ENCODE results near the gene PACRG. TPM values are rescaled to one million over a fixed set of nuclear protein-coding genes. Genes with fewer than 3 reads are reported as not detected.

Gene PACRG
- polyA plus RNA-seq, 1 donor (not counting 4 experiments of a cell fraction or from before 2014, with no cell fraction given): 0.31 TPM

- H3K4me2 ChIP-seq (ENCODE audit: control insufficient read depth, extremely low read depth, insufficient read depth, low read depth, low read length): no peak overlapping the region
- H3K9me3 ChIP-seq (ENCODE audit: control insufficient read depth, low read depth, low read length): no peaks in the 10 kb centered on the region
- H3K79me2 ChIP-seq (ENCODE audit: control insufficient read depth, insufficient read depth, low read length): no peaks in the 10 kb centered on the region
- FAIRE-seq (no peak), DNase-seq (ENCODE audit: low read depth, low spot score) (no peak)
- dilution Hi-C loops (cut with MboI; ENCODE audit: extremely low pct_ligation_motif_present, low sequenced_read_pairs): no loop called here
- no peak overlapping the region for H2AFZ ChIP-seq (ENCODE audit: control insufficient read depth, low read length)
- no peaks in the 10 kb centered on the region for H3K27me3 ChIP-seq (ENCODE audit: control insufficient read depth, extremely low read depth, insufficient read depth, low read length)
- H3K36me3 ChIP-seq (ENCODE audit: control insufficient read depth in 2 of 2, extremely low read depth in 1 of 2, insufficient read depth in 2 of 2, low read length in 2 of 2): no peaks in the 10 kb centered on the region
- no peak for TF ChIP-seq EZH2 (IDR thresholded peaks at IDR 0.05; ENCODE audit: low read length)
- no peaks in the 10 kb centered on the region for H3K4me1 ChIP-seq (ENCODE audit: control insufficient read depth, extremely low read depth, insufficient read depth, low read length)
- H4K20me1 ChIP-seq (ENCODE audit: control insufficient read depth, extremely low read depth, insufficient read depth, low read length): no peaks in the 10 kb centered on the region
- no peaks in the 10 kb centered on the region for H3K9me1 ChIP-seq (ENCODE audit: control insufficient read depth, extremely low read depth, insufficient read depth, low read length)
- no peak overlapping the region for H3K4me3 ChIP-seq (ENCODE audit: control insufficient read depth in 2 of 3, extremely low read depth in 1 of 3, insufficient read depth in 2 of 3, low read depth in 1 of 3, low read length in 3 of 3)
- no peak overlapping the region for H3K27ac ChIP-seq (ENCODE audit: control insufficient read depth, insufficient read depth, low read length)
- H3K9ac ChIP-seq (ENCODE audit: control insufficient read depth, extremely low read depth, insufficient read depth, low read length): no peak overlapping the region
Measured at GRCh38 chr6:162875070-162875469, 147.3 kb downstream of the PACRG start.

GRCh38 chr6:162882801-162883481 is 155.2 kb downstream of the PACRG start:
- TF ChIP-seq CTCF (optimal IDR thresholded peaks at IDR 0.05 in 1 of 3, IDR thresholded peaks at IDR 0.05 in 1 of 3, conservative IDR thresholded peaks at IDR 0.05 in 1 of 3; ENCODE audit: extremely low read depth in 1 of 3, insufficient read depth in 2 of 3, low read length in 3 of 3): no peak
- no peak overlapping the region for H3K9ac ChIP-seq (ENCODE audit: control insufficient read depth, extremely low read depth, insufficient read depth, low read length)
- dilution Hi-C loops (cut with MboI; ENCODE audit: extremely low pct_ligation_motif_present, low sequenced_read_pairs): no loop called here
- no peaks in the 10 kb centered on the region for H3K9me1 ChIP-seq (ENCODE audit: control insufficient read depth, extremely low read depth, insufficient read depth, low read length)
- H3K79me2 ChIP-seq (ENCODE audit: control insufficient read depth, insufficient read depth, low read length): no peaks in the 10 kb centered on the region
- H3K27ac ChIP-seq (ENCODE audit: control insufficient read depth, insufficient read depth, low read length): no peak overlapping the region
- DNase-seq (ENCODE audit: low read depth, low spot score) (no peak), FAIRE-seq (no peak)
- no peaks in the 10 kb centered on the region for H3K4me1 ChIP-seq (ENCODE audit: control insufficient read depth, extremely low read depth, insufficient read depth, low read length)
- H3K4me3 ChIP-seq (ENCODE audit: control insufficient read depth in 2 of 3, extremely low read depth in 1 of 3, insufficient read depth in 2 of 3, low read depth in 1 of 3, low read length in 3 of 3): no peak overlapping the region
- no peaks in the 10 kb centered on the region for H3K36me3 ChIP-seq (ENCODE audit: control insufficient read depth in 2 of 2, extremely low read depth in 1 of 2, insufficient read depth in 2 of 2, low read length in 2 of 2)
- no peaks in the 10 kb centered on the region for H3K27me3 ChIP-seq (ENCODE audit: control insufficient read depth, extremely low read depth, insufficient read depth, low read length)
- no peaks in the 10 kb centered on the region for H4K20me1 ChIP-seq (ENCODE audit: control insufficient read depth, extremely low read depth, insufficient read depth, low read length)
- H2AFZ ChIP-seq (ENCODE audit: control insufficient read depth, low read length): no peak overlapping the region
- H3K9me3 ChIP-seq (ENCODE audit: control insufficient read depth, low read depth, low read length): no peaks in the 10 kb centered on the region
- peak overlapping the region; percentile 10 for H3K4me2 ChIP-seq (ENCODE audit: control insufficient read depth, extremely low read depth, insufficient read depth, low read depth, low read length)
